Subcutaneous abdominal adipose tissue (tissue), 5 donors: ENCODE data around the gene AK6.
"Not testable (repeated sequence)": the region's sequence is repeated elsewhere in the genome, so short reads cannot be mapped to it uniquely, and the experiment has no call there.

Experiments used
- H3K27ac ChIP-seq: one replicate; pipeline ENCODE4 v1.7.0; 2013; ENCODE audit warnings: low read depth, mild to moderate bottlenecking, inconsistent platforms, low read length, moderate library complexity
- H3K27me3 ChIP-seq, 5 donors: one replicate each; pipeline ENCODE4 v1.7.0; 2013; ENCODE audit warnings: low read length in 5 of 5, inconsistent platforms in 1 of 5; ENCODE audit not compliant: control insufficient read depth in 5 of 5, insufficient read depth in 4 of 5
- H3K36me3 ChIP-seq, 5 donors: one replicate each; pipeline ENCODE4 v1.7.0; 2013; ENCODE audit warnings: low read length in 5 of 5; ENCODE audit not compliant: control insufficient read depth in 5 of 5, insufficient read depth in 5 of 5
- H3K4me1 ChIP-seq, 5 donors: one replicate each; pipeline ENCODE4 v1.7.0; 2013; ENCODE audit warnings: low read length in 5 of 5, mild to moderate bottlenecking in 3 of 5, moderate library complexity in 1 of 5; ENCODE audit not compliant: control insufficient read depth in 5 of 5, insufficient read depth in 5 of 5
- H3K4me3 ChIP-seq, 5 donors: one replicate each; pipeline ENCODE4 v1.7.0; 2013; ENCODE audit warnings: low read length in 5 of 5, low read depth in 1 of 5
- H3K9ac ChIP-seq, 5 donors: one replicate each; pipeline ENCODE4 v1.7.0; 2013; ENCODE audit warnings: low read length in 5 of 5, mild to moderate bottlenecking in 4 of 5, moderate library complexity in 3 of 5
- H3K9me3 ChIP-seq, 5 donors: one replicate each; pipeline ENCODE4 v1.7.0; 2013; ENCODE audit warnings: low read length in 5 of 5; ENCODE audit not compliant: control insufficient read depth in 5 of 5
- donor health status: healthy.
- donor health status: healthy.
- donor health status: healthy.
- donor health status: healthy.
- donor health status: healthy.

The AK6 gene

DNA sequence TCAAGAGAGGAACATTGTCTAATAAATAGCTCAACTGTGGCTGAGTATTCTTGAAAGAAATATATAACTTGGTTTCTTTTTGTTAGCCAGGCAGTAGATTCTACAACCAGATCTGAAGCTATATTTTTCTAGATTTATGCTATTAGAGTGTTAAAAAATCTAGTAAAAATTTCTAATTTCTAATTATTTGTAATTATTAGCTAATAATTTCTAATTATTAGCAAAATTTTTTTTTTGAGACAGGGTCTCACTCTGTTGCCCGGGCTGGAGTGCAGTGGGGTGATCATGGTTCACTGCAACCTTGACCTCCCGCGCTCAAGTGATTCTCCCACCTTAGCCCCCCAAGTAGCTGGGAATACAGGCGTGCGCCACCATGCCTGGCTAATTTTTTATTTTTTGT, 3.1 kb upstream of the AK6 start:
- H3K27me3 ChIP-seq = no peaks in the 10 kb centered on the region
- no peak overlapping the region for H3K4me3 ChIP-seq
- H3K27ac ChIP-seq = no peak overlapping the region
- no peaks in the 10 kb centered on the region for H3K9me3 ChIP-seq
- peak overlapping the region in 1 of 5 donors; percentile 39 for H3K9ac ChIP-seq
- peaks cover 0 to 27% (median 25%) of the 10 kb centered on the region in 5 donors for H3K4me1 ChIP-seq
- peaks cover 18 to 25% (median 20%) of the 10 kb centered on the region in 5 donors for H3K36me3 ChIP-seq

DNA sequence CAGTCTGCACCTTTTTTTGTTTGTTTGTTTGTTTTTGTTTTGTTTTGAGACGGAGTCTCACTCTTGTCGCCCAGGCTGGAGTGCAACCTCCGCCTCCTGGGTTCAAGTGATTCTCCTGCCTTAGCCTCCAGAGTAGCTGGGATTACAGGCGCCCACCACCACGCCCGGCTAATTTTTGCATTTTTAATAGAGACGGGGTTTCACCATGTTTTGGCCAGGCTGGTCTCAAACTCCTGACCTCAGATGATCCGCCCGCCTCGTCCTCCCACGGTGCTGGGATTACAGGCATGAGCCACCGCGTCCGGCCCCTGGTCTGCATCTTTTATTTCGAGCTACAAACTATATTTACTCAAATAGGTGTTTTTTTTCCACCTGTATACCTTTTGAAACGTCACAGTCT, 1.0 kb upstream of the AK6 start:
- peak overlapping the region; percentile 90 to 98 (median 91) for H3K4me3 ChIP-seq
- H3K27ac ChIP-seq = peak overlapping the region; percentile 99
- not testable (repeated sequence) for H3K27me3 ChIP-seq, H3K9me3 ChIP-seq
- H3K4me1 ChIP-seq = peaks cover 0 to 27% (median 25%) of the 10 kb centered on the region in 5 donors
- peaks cover 9 to 26% (median 18%) of the 10 kb centered on the region in 5 donors for H3K36me3 ChIP-seq
- peak overlapping the region in 4 of 5 donors; percentile 88 to 99 (median 93) for H3K9ac ChIP-seq

DNA sequence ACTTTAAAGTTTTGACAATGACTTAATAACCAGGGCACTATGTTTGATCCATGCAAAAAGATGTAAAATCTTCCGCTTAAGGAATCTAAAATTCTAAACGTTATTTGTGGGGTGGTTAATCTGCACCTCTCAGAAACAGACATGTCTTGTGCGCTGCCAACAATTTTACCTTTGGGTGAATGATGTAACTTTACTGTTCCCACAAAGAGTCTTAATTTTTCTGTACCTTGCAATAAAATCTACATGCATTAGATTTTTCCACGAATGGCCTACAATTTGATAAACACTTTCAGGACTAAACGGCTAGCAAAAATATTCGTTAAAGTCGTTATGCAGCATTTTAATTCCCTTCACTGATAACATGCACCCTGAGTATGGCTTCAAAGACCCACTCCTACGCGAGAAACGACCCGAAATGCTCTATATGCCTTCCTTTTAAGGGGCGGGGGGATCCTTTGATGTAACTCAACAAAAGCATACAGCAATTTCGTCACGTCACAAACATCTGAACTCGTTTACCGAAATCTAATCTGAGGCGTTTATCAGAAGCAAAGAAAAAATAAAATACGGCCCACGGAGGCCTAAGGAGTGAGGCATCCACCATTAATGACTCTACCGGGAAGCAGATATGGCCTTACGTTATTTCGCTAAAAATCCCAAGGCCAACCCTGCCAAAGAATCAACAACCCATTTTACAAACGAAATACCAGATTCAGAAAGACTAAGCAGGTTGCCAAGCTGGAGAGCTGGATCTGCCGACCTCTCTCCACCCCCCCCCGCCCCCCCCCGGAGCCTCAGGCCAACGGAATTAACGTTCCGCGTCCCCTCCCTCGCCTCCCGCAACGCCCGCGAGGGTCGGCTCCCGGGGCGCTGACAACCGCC, 621 bp downstream of the AK6 start:
- peak overlapping the region; percentile 90 to 98 (median 93) for H3K4me3 ChIP-seq
- H3K27me3 ChIP-seq = no peaks in the 10 kb centered on the region
- peak overlapping the region; percentile 99 for H3K27ac ChIP-seq
- no peaks in the 10 kb centered on the region for H3K9me3 ChIP-seq
- peaks cover 0 to 27% (median 25%) of the 10 kb centered on the region in 5 donors for H3K4me1 ChIP-seq
- peak overlapping the region; percentile 88 to 99 (median 91) for H3K9ac ChIP-seq
- H3K36me3 ChIP-seq = peaks cover 12 to 28% (median 20%) of the 10 kb centered on the region in 5 donors

DNA sequence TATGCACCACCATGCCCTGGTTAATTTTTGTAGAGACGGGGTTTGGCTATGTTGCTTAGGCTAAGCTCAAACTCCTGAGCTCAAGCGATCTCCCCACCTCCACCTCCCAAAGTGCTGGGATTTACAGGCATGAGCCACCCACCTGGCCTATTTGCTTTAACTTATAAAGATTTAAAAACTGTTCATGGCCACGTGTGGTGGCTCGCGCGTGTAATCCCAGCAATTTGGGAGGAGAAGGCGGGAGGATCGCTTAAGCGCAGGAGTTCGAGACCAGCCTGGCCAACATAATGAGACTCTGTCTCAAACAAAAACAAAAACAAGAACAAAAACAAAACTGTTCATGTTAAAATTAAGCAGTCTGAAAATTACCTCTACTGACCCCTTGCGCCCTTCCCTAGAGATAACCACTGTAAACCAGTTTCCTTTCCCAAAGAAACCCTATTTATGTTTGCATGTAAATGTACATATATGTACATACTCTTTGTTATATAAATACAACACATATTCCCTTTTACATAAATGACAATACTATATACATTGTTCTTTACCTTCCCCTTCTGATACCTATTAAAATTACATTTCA, 1.5 kb downstream of the AK6 start:
- Histone ChIP-seq H3K36me3 (peaks cover 12 to 34% (median 22%) of the 10 kb centered on the region in 5 donors), H3K4me3 (peak overlapping the region in 4 of 5 donors; percentile 90 to 98 (median 94)), H3K9me3 (no peaks in the 10 kb centered on the region), H3K9ac (peak overlapping the region in 4 of 5 donors; percentile 20 to 99 (median 92)), H3K27ac (peak overlapping the region; percentile 99), H3K27me3 (no peaks in the 10 kb centered on the region), H3K4me1 (peaks cover 0 to 27% (median 25%) of the 10 kb centered on the region in 5 donors)

DNA sequence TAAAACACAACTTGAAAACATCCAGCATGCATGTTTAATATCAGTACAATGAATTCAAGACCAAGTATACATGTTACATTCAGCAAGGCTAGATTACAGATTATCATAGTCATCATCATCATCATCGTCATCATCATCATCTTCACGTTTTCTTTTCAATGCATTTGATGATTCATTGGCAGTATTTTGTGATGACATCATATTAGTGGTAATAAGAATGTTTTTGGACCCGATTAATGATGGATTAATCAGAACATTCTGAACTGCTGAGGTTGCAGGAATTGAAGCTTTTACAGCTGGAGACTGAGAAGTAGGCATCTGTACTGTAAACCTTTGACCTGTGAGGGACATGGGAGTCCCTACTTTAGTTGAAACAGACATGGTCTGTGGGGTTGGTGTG, 4.5 kb downstream of the AK6 start:
- Histone ChIP-seq H3K4me1 (peaks cover 0 to 15% (median 13%) of the 10 kb centered on the region in 5 donors), H3K27me3 (no peaks in the 10 kb centered on the region), H3K9me3 (no peaks in the 10 kb centered on the region), H3K4me3 (no peak overlapping the region), H3K36me3 (peaks cover 15 to 43% (median 27%) of the 10 kb centered on the region in 5 donors), H3K27ac (peak overlapping the region; percentile 14), H3K9ac (no peak overlapping the region)

DNA sequence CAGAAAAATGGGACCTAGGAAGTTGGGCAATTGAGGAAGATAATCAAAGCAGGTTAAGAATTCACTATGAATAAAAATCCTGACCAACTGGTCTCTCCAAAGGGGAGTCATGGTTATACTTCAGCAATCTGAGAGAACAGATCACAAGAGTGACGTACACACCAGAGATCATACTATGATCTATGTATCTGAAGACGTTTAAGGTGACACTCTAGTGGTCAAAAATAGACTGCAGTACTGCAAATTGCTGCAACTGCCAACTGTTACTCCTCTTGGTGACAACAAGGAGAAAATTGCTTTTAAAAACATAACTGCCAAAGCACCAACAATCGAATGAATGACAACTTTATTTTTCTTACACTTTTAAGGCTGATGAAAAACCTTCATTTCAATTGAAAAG, 4.9 kb downstream of the AK6 start:
- Histone ChIP-seq H3K9me3 (no peaks in the 10 kb centered on the region), H3K4me3 (no peak overlapping the region), H3K27ac (no peak overlapping the region), H3K27me3 (no peaks in the 10 kb centered on the region), H3K36me3 (peaks cover 15 to 43% (median 27%) of the 10 kb centered on the region in 5 donors), H3K9ac (no peak overlapping the region), H3K4me1 (peaks cover 0 to 15% (median 13%) of the 10 kb centered on the region in 5 donors)

DNA sequence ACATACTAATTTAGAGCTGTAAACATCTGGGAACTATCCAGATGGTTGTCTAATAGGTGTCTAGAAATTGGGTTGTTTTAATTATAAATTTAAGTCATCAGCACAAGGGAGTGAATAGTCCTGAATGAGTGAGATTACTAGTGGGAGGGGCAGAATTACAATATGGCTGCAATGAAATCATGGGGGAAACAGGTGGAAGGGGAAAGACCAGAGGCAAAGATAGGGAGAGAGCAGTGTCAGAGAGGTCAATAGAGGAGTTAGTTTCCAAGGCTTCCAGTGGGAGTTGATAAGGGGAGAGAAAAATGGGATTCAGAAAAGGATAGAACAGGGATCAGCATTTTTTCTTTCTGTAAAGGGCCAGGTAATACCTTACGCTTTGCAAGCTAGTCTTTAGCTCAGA, 8.9 kb downstream of the AK6 start:
- Histone ChIP-seq H3K9ac (no peak overlapping the region), H3K4me3 (no peak overlapping the region), H3K27me3 (no peaks in the 10 kb centered on the region), H3K4me1 (no peaks in the 10 kb centered on the region), H3K9me3 (no peaks in the 10 kb centered on the region), H3K36me3 (peaks cover 11 to 37% (median 16%) of the 10 kb centered on the region in 5 donors), H3K27ac (no peak overlapping the region)

DNA sequence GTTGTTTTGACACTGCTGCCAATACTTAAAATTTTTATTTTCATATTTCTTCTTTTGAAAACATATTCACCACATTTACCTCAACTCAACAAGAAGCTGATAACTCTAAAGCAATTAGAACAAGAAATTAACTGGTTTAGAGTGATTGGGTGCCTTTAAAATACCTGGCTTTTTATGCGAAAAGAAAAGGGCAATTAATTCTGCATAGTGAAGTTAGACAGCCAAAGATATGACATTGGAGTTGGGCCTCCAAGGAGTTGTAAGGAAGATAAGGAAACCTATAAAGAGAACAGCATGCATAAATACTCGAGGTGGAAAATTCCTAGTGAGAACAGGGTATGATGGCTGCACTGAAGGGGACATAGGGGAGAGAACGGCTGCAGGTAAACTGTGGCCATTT, 9.6 kb downstream of the AK6 start:
- H3K4me3 ChIP-seq = no peak overlapping the region
- H3K27me3 ChIP-seq = no peaks in the 10 kb centered on the region
- peaks cover 4 to 37% (median 14%) of the 10 kb centered on the region in 5 donors for H3K36me3 ChIP-seq
- H3K27ac ChIP-seq = no peak overlapping the region
- no peaks in the 10 kb centered on the region for H3K9me3 ChIP-seq
- H3K9ac ChIP-seq = no peak overlapping the region
- no peaks in the 10 kb centered on the region for H3K4me1 ChIP-seq

DNA sequence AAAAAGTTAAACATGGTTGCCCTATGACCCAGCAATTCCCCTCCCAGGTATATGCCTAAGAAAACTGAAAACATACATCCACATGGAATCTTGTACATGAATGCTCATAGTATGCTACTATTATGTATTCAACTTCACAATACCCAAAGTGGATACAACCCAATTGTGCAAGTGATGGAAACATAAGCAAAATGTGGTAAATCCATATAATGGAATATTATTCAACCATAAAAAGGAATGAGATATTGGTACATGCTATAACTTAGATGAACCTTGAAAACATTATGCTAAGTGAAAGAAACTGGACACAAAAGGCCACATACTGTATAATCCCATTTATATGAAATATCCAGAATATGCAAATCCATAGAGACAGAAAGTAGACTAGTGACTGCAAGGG, 18.7 kb downstream of the AK6 start:
- H3K9me3 ChIP-seq = no peaks in the 10 kb centered on the region
- peaks cover 27 to 55% (median 39%) of the 10 kb centered on the region in 5 donors for H3K36me3 ChIP-seq
- no peak overlapping the region for H3K27ac ChIP-seq
- H3K9ac ChIP-seq = no peak overlapping the region
- no peak overlapping the region for H3K4me3 ChIP-seq
- H3K27me3 ChIP-seq = no peaks in the 10 kb centered on the region
- no peaks in the 10 kb centered on the region for H3K4me1 ChIP-seq

DNA sequence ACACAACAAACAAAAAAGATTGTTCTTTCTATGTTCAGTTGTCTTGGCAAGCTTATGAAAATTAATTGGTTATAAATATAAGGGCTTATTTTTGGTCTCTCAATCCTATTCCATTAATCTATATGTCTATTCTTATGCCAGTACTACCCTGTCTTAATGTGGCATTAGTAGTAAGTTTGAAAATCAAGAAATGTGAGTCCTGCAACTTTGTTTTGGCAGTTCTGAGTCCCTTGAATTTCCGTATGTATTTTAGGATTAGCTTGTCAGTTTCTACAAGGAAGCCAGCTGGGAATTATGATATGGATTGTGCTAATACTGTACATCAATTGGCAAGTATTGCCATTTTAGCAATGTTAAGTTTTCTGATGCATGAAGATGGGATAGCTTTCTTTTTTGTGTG, 26.2 kb downstream of the AK6 start:
- Histone ChIP-seq H3K4me3 (no peak overlapping the region), H3K27me3 (no peaks in the 10 kb centered on the region), H3K36me3 (no peaks in the 10 kb centered on the region), H3K9me3 (no peaks in the 10 kb centered on the region), H3K9ac (no peak overlapping the region), H3K27ac (no peak overlapping the region), H3K4me1 (no peaks in the 10 kb centered on the region)
